ENCODE data around the gene GGT7. TPM values are rescaled to one million over a fixed set of nuclear protein-coding genes. Genes with fewer than 3 reads are reported as not detected.
A peak's percentile ranks its signal among the peaks of the same experiment; 100 is the strongest.
"Not testable (repeated sequence)": the region's sequence is repeated elsewhere in the genome, so short reads cannot be mapped to it uniquely, and the experiment has no call there.

Gene GGT7
- total RNA-seq, 2 experiments from 2014 or later: 5.7 to 7.2 TPM

- POLR2A ChIA-PET: no interaction called here
- no peak overlapping the region for H3K4me3 Mint-ChIP-seq
- CTCF ChIA-PET: interaction anchor here (1.0 kb wide), 1 partner anchor 8 kb away, joined by 3 read pairs; no protein-coding TSS in a partner anchor
- peaks cover under 1% of the 10 kb centered on the region for H3K9me3 Mint-ChIP-seq
- no peaks in the 10 kb centered on the region for H3K27me3 Mint-ChIP-seq
- DNase-seq: no peak
- H3K4me1 Mint-ChIP-seq: peaks cover 38% of the 10 kb centered on the region
- H3K27ac Mint-ChIP-seq: no peak overlapping the region
- H3K36me3 Mint-ChIP-seq (ENCODE audit: low read depth): peaks cover 19% of the 10 kb centered on the region
These were observed 22.1 kb upstream of the GGT7 start for GRCh38 chr20:34894723-34895122.

GRCh38 chr20:34892671-34893070, 20.0 kb upstream of the GGT7 start:
- H3K27ac Mint-ChIP-seq: no peak overlapping the region
- peaks cover 19% of the 10 kb centered on the region for H3K36me3 Mint-ChIP-seq (ENCODE audit: low read depth)
- ChIA-PET POLR2A (no interaction called here), CTCF (interaction anchor here (0.7 to 1.2 kb wide), 4 partner anchors 12 to 50 kb away, joined by 3 read pairs; no protein-coding TSS in a partner anchor)
- peaks cover 42% of the 10 kb centered on the region for H3K4me1 Mint-ChIP-seq
- H3K4me3 Mint-ChIP-seq: no peak overlapping the region
- H3K27me3 Mint-ChIP-seq: no peaks in the 10 kb centered on the region
- no peak for DNase-seq
- no peaks in the 10 kb centered on the region for H3K9me3 Mint-ChIP-seq

DNA sequence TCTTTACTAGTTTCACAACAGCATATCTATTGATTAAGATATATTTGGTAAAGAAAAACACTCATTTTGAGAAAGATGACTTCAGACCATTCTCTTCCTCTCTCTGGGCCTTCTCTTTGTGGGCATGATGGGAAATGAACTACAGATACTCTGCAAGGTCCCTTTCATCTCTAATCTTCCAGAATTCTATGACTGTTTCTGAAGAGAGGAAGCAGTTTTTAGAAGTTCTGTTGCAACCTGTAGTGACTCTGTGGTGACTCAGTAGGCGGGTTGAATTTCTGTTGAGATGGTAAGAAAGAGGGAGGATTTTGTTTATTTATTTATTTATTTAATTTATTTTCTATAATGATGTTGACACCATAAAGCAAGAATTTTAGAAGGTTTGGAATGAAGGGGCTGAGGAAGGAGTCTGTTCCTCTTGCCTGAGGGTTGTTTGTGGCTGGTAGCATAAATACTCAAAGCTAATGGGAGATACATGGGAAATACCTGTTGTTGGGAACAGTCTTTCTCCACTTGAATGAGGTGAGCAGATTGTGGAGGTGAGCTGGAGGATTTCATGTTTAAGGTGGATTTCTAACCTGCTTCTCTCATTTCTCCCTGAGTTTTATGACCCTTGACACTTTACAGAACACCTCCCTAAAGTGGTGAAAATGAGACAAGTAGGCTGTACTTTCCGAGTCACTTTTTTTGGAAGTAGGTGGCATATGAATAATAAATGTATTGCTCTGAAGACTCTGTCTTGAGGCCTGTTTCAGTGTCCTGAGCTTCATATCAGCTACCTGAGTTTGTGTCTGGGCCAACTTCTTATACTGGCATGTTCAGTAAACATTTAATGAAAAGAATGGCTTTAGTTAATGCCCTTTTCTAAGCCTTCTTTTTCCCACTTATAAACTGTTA, 18.8 kb upstream of the GGT7 start:
- no peak overlapping the region for H3K4me3 Mint-ChIP-seq
- ChIA-PET CTCF (interaction anchor here (1.1 to 1.4 kb wide), 2 partner anchors 16 to 64 kb away, joined by 4 to 5 read pairs; partner anchors contain the start of genes GSS and MYH7B), POLR2A (no interaction called here)
- peak; percentile 21 for DNase-seq
- H3K27ac Mint-ChIP-seq: peak overlapping the region; percentile 70
- H3K4me1 Mint-ChIP-seq: peaks cover 42% of the 10 kb centered on the region
- no peaks in the 10 kb centered on the region for H3K9me3 Mint-ChIP-seq
- peaks cover 17% of the 10 kb centered on the region for H3K36me3 Mint-ChIP-seq (ENCODE audit: low read depth)
- no peaks in the 10 kb centered on the region for H3K27me3 Mint-ChIP-seq

GRCh38 chr20:34888468-34888867, 15.8 kb upstream of the GGT7 start:
- POLR2A ChIA-PET: interaction anchor here (0.6 kb wide), 1 partner anchor 159 kb away, joined by 7 read pairs; no protein-coding TSS in a partner anchor
- no peak overlapping the region for H3K4me3 Mint-ChIP-seq
- H3K4me1 Mint-ChIP-seq: peaks cover 42% of the 10 kb centered on the region

GRCh38 chr20:34887023-34887422, 14.4 kb upstream of the GGT7 start:
- Mint-ChIP-seq H3K27me3 (no peaks in the 10 kb centered on the region), H3K4me3 (no peak overlapping the region), H3K36me3 (ENCODE audit: low read depth) (peaks cover 28% of the 10 kb centered on the region), H3K4me1 (peaks cover 41% of the 10 kb centered on the region), H3K27ac (no peak overlapping the region), H3K9me3 (no peaks in the 10 kb centered on the region)
- ChIA-PET POLR2A (no interaction called here), CTCF (interaction anchor here (1.1 to 3.2 kb wide), 2 partner anchors 13 to 24 kb away, joined by 3 to 29 read pairs; partner anchors contain the start of genes ACSS2 and GGT7)
- DNase-seq: no peak

More at GRCh38 chr20:34888468-34888867, 15.8 kb upstream of the GGT7 start:
- no peaks in the 10 kb centered on the region for H3K9me3 Mint-ChIP-seq
- H3K36me3 Mint-ChIP-seq (ENCODE audit: low read depth): peaks cover 22% of the 10 kb centered on the region
- CTCF ChIA-PET: interaction anchor here (0.9 to 3.2 kb wide), 3 partner anchors 14 to 30 kb away, joined by 3 to 29 read pairs (median 4); partner anchors contain the start of genes ACSS2 and GGT7
- H3K27ac Mint-ChIP-seq: no peak overlapping the region
- DNase-seq: no peak
- H3K27me3 Mint-ChIP-seq: no peaks in the 10 kb centered on the region

- H3K4me3 Mint-ChIP-seq: no peak overlapping the region
- DNase-seq: no peak
- H3K36me3 Mint-ChIP-seq (ENCODE audit: low read depth): peaks cover 28% of the 10 kb centered on the region
- ChIA-PET CTCF (no interaction called here), POLR2A (no interaction called here)
- H3K9me3 Mint-ChIP-seq: no peaks in the 10 kb centered on the region
- no peaks in the 10 kb centered on the region for H3K27me3 Mint-ChIP-seq
- peaks cover 34% of the 10 kb centered on the region for H3K4me1 Mint-ChIP-seq
- H3K27ac Mint-ChIP-seq: no peak overlapping the region
These were observed 13.5 kb upstream of the GGT7 start for GRCh38 chr20:34886122-34886521.

DNA sequence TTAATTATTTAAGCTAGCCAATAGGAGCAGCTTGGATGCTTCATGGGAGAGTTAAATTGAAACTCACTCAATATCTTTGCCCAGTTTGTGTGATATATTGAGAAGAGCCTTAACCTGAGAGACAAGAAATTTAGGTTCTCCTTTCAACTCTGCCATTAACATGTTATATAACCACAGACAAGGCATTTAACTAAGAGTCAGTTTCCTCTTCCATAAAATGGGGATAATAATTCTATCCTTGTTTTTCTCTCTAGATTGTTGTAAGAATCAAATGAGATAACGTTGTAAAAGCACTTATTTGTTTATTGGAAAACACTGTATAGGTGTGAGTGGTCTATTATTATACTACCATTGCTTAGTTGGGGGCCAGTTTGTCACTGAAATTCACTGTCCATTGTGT, 11.6 kb upstream of the GGT7 start:
- ChIA-PET CTCF (interaction anchor here (1.0 kb wide), 1 partner anchor 10 kb away, joined by 4 read pairs; no protein-coding TSS in a partner anchor), POLR2A (no interaction called here)
- H3K9me3 Mint-ChIP-seq: no peaks in the 10 kb centered on the region
- no peak for DNase-seq
- H3K4me1 Mint-ChIP-seq: peaks cover 20% of the 10 kb centered on the region
- no peak overlapping the region for H3K27ac Mint-ChIP-seq
- H3K36me3 Mint-ChIP-seq (ENCODE audit: low read depth): peaks cover 23% of the 10 kb centered on the region
- H3K4me3 Mint-ChIP-seq: no peak overlapping the region
- no peaks in the 10 kb centered on the region for H3K27me3 Mint-ChIP-seq

- Mint-ChIP-seq H3K9me3 (no peaks in the 10 kb centered on the region), H3K36me3 (ENCODE audit: low read depth) (peaks cover 24% of the 10 kb centered on the region), H3K4me1 (peaks cover 22% of the 10 kb centered on the region), H3K27me3 (no peaks in the 10 kb centered on the region), H3K27ac (no peak overlapping the region), H3K4me3 (no peak overlapping the region)
- DNase-seq: no peak
- POLR2A ChIA-PET: no interaction called here
- CTCF ChIA-PET: interaction anchor here (1.2 kb wide), 1 partner anchor 20 kb away, joined by 3 read pairs; no protein-coding TSS in a partner anchor
These were observed 11.2 kb upstream of the GGT7 start for GRCh38 chr20:34883809-34884208.

- Mint-ChIP-seq H3K36me3 (ENCODE audit: low read depth) (peaks cover 19% of the 10 kb centered on the region), H3K27ac (no peak overlapping the region), H3K9me3 (no peaks in the 10 kb centered on the region), H3K4me3 (no peak overlapping the region), H3K27me3 (no peaks in the 10 kb centered on the region), H3K4me1 (peaks cover 22% of the 10 kb centered on the region)
- POLR2A ChIA-PET: no interaction called here
- CTCF ChIA-PET: interaction anchor here (1.2 kb wide), 1 partner anchor 21 kb away, joined by 3 read pairs; no protein-coding TSS in a partner anchor
- no peak for DNase-seq
These were observed 10.5 kb upstream of the GGT7 start for GRCh38 chr20:34883087-34883688.

DNA sequence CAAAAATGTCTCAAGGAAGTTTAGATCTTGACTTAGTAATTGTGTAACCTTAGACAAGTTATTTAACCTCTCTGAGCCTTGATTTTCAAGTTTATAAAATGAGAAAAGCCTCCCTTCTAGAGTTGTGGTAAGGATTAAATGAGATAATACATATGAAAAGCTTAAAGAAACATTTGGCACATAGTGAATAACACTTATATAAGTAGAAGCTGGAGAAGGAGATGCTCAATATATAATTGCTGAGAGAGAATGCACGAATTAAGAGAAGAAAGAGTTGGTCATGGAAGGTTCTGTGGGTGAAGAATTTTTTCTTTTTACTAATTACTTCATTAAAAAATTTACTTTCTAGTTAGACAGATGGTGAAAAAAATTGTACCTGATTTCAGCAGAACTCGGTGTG, 9.0 kb upstream of the GGT7 start:
- Mint-ChIP-seq H3K36me3 (ENCODE audit: low read depth) (peaks cover 20% of the 10 kb centered on the region), H3K9me3 (no peaks in the 10 kb centered on the region), H3K27ac (no peak overlapping the region), H3K27me3 (no peaks in the 10 kb centered on the region), H3K4me3 (no peak overlapping the region), H3K4me1 (peaks cover 33% of the 10 kb centered on the region)
- CTCF ChIA-PET: no interaction called here
- no peak for DNase-seq
- POLR2A ChIA-PET: no interaction called here

GRCh38 chr20:34880971-34881370, 8.3 kb upstream of the GGT7 start:
- Mint-ChIP-seq H3K4me1 (peaks cover 38% of the 10 kb centered on the region), H3K36me3 (ENCODE audit: low read depth) (peaks cover 18% of the 10 kb centered on the region)
- H3K27me3 Mint-ChIP-seq, POLR2A ChIA-PET, H3K4me3 Mint-ChIP-seq, H3K9me3 Mint-ChIP-seq, DNase-seq, H3K27ac Mint-ChIP-seq: not testable (repeated sequence)
- CTCF ChIA-PET: interaction anchor here (0.6 to 1.2 kb wide), 4 partner anchors 12 to 217 kb away, joined by 3 to 4 read pairs (median 4); partner anchors contain the start of genes GSS and MYH7B

DNA sequence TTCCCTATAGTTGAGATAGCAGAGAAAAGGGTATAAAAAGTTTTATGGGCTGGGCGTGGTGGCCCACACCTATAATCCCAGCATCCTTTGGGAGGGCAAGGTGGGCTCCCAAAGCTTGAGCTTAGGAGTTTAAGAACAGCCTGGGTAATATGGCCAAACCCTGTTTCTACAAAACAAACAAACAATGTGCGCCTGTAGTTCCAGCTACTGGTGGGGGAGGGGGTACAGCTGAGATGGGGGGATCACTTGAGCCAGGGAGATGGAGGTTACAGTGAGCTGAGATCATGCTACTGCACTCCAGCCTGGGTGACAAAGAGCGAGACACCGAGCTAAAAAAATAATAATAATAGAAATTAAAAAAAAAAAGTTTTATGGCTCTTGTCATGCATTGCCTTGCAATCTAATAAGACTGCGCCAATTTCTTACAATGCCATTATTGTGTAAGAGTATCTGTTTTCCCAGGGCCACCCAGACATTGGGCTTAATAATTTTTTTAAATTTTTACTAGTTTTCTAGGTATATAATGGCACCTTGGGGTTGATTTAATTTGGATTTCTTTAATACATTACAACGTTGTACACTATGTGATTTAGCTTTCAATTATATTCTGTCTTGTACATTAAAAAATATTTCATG, 7.7 kb upstream of the GGT7 start:
- H3K4me3 Mint-ChIP-seq: no peak overlapping the region
- H3K9me3 Mint-ChIP-seq: no peaks in the 10 kb centered on the region
- ChIA-PET CTCF (interaction anchor here (0.6 to 1.2 kb wide), 6 partner anchors 9 to 217 kb away, joined by 3 to 4 read pairs (median 3); partner anchors contain the start of genes GSS and MYH7B), POLR2A (no interaction called here)
- peaks cover 18% of the 10 kb centered on the region for H3K36me3 Mint-ChIP-seq (ENCODE audit: low read depth)
- no peak overlapping the region for H3K27ac Mint-ChIP-seq
- H3K4me1 Mint-ChIP-seq: peaks cover 44% of the 10 kb centered on the region
- DNase-seq: no peak
- no peaks in the 10 kb centered on the region for H3K27me3 Mint-ChIP-seq

Measured in activated CD4-positive, alpha-beta T cell treated with anti-CD3 and anti-CD28 coated beads, Interleukin-2, amount 10 ng/mL, durations not matched to agents 7 days and 5 days (primary cell).